GM03348 (cell line): ENCODE results near the gene MXD3.
"Not testable (repeated sequence)": the region's sequence is repeated elsewhere in the genome, so short reads cannot be mapped to it uniquely, and the experiment has no call there.

Experiments
- DNase-seq: peaks from one replicate; pipeline ENCODE4 v3.0.0; 2012; ENCODE audit warnings: low spot score

The MXD3 gene

DNA sequence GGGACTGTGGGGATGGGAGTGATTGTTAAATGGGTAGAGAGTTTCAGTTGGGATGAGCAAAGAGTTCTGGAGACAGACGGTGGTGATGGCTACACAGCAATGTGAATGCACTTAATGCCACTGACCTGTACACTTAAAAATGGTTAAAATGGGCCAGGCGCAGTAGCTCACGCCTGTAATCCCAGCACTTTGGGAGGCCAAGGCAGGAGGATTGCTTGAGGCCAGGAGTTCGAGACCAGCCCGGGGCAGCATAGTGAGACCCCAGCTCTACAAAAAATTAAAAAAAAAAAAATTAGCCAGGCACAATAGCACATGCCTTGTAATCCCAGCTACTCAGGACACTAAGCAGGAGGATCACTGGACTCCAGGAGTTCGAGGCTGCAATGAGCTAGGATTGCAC is 32.1 kb upstream of the MXD3 start:
- DNase-seq, result no peak

DNA sequence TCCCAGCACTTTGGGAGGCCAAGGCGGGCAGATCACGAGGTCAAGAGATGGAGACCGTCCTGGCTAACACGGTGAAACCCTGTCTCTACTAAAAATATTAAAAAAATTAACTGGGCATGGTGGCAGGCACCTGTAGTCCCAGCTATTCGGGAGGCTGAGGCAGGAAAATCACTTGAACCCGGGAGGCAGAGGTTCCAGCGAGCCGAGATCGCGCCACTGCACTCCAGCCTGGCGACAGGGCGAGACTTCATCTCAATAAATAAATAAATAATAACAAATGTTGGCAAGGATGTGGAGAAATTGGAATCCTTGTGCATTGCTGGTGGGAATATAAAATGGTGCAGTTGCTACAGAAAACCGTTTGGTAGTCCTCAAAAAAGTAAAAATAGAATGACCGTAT is 31.3 kb upstream of the MXD3 start:
- DNase-seq, result not testable (repeated sequence)

DNA sequence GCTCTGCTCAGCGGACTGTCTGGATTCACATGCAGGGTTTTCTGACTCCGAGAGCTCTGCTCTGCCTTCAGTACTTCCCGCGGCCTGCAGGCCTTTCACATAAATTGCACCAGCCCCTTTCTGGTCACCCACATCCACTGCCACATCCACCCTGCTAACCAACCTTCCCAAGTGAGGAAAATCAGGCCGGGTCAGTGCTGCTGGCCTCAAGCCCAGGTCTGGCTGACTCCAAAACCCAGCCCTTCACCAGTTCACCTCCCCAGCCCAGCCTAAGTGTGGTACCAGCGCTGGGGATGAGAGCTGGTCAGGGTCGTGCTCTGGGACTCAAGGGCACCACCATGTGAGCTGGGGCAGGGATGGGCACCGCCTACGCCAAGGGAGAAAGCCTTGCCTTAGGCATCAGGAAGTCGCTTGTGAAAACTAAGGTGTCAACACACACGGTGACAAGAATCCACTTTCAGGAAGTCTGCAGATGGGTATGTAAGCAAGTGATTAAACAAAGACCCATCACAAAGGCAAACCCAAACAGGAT is 27.5 kb upstream of the MXD3 start:
- DNase-seq, result no peak

DNA sequence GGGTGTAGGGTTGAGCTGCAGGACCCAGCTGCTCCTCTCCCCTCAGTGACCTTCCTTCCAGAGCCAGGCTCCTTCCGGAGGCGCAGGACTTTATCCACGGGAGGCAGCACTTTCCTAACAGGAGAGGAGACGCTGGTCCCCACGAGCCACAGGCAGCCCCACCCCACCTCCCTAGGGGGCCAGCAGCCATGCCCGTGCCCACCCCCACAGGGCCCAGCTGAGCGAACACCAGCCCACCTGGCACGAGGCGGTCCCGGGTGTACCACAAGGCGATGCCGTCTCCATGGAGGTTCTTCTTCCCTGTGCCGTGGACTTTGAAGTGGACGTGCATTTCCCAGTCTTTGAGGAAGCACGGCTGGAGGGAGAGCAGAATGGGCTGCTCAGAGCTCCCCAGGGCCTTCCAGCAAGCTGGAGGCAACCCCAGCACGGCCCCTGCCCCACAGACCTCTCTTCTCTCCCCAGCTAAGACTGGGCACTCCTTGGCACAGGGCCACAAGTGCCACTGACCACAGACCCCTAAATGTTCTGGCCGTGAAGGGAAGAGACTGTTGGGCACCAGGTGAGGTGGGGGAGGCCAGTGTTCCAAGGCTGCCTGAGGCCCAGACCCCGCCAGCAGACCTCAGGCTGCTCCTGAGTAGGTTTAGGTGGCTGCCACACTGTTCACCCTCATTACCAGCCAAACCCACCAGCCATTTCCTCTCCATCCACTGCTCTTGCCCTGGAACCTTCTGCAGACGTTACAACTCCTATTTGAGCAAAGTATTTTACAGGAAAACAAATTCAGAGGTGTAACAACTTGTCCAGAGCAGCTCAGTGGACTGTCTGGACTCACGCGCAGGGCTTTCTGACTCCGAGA is 26.8 kb upstream of the MXD3 start:
- no peak for DNase-seq

DNA sequence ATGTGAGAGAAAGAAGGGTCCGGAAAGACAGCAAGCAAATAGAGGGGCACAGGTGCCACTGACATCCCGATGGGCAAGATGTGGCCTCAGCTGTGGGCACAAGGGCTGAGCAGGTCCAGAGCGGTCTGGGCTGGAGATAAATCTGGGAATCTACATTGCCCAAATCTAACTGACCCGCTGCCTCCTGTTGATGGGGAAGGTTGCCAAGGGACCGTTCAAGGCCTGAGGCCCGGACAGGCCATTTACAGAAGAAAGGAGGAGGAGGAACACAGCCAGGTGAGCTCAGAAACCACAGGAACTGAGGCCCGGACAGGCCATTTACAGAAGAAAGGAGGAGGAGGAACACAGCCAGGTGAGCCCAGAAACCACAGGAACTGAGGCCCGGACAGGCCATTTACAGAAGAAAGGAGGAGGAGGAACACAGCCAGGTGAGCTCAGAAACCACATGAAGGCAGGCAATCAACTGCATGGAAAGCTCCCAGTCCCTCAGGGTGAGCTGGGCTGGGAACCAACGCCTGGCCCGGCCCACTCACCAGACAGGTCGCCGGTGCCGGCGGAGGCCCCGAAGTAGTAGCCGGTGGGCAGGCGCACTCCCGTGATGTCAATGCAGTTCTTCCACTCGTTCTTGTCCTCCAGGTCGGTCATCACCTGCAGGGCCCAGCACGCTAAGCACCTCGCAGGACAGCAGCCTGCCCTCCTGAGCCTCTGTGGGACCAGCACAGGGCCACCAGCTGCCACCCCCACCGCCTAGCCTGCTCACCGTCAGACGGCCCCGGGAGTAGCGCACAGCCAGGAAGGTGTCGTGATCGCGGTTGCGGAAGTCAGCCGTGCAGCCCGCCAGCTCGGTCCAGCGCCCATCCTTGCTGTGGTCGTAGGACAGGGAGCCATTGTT is 25.2 kb upstream of the MXD3 start:
- DNase-seq, result no peak

DNA sequence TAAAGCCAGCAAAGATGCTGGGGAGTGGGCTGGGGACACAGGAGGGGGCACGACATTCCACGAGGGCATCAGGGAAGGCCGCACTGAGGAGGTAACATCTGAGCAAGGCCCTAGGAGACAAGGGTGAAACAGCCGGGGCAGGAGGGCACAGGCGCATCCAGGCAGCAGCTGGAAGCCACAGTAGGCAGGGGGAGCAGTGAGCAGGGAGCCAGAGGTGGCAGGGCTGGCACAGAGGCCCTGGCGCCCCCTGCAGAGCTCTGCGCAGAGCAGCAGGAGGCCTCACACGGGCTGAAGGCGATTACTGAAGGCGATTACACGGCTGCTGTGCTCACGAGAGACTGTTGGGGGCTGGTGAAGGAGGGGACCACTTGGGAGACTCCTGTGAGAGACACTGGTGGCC is 24.4 kb upstream of the MXD3 start:
- no peak for DNase-seq

DNA sequence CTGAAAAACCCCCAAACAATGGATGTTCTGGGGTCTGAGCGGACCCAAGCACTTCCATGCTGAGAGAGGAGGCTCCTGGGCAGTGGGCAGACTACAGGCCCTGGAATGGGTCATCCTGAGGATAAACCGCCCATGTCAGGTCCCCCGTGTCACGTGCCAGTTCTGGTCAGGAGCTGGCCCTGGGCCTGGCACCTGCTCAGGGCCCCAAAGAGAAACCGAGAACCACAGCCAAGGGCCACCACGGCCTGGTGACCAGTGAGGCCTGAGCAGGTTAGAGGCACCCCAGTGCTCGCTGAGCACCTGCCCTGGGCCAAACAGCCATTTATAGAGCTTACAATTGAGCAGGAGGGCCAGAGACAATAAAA is 24.0 kb upstream of the MXD3 start:
- no peak for DNase-seq

DNA sequence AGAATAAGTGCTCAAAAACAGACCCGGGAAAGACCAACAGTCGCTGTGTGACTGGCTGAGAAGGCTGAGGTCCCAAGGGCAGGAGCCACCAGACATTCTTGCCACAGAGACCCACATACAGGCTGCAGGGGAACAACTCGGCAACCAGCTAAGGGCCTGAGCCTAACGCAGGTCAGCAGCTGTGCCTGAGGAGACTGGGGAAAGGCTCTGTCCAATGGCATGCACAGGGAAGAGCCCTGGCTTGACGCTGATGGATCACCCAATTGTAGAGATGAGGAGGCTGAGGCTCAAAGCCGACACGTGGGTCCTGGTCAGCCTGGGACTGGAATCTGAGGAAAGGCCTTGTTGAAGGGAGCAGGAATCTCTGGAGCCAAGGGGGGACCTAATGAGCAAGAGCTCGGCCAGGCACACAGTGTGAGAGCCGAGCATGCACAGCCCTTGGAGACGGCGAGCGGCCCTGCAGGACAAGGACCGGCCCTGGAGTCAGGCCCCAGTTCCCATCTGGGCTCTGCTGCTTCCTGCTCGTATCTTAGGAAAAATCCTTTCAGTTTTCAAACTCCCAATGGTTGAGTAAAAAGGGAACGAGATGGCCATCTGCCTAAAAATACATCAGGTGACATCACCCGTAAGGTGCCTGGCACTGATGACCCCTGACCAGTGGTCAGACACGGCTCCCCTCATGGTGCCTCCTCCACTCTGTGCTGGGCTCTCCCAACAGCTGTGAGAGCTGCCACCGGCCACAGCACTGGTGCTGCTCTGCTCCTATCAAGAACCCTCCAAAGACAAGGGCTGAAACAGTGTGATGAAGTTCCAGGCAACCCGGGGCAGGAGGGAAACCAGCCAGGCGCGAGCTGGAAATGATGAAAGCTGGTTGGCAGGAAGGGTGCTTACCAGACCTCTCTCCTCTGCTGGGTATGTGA is 23.3 kb upstream of the MXD3 start:
- no peak for DNase-seq

DNA sequence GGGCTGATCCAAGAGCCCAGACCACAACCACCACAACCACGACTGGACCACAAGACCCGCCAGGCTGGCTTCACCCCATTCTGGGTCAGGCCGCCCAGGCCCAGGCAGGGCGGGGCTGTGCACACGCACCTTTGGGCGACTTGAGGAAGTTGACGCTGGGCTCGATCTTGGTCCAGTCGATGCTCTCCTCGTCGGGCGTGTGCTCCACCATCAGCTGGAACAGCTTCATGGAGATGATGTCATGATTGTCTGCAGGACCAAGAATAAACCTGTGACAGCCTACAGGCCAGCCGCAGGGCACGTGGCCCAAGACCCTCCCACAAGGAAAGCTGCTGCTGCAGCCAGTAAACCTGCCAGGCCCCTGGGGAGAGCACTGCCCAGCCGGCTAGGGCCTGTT is 22.5 kb upstream of the MXD3 start:
- no peak for DNase-seq

DNA sequence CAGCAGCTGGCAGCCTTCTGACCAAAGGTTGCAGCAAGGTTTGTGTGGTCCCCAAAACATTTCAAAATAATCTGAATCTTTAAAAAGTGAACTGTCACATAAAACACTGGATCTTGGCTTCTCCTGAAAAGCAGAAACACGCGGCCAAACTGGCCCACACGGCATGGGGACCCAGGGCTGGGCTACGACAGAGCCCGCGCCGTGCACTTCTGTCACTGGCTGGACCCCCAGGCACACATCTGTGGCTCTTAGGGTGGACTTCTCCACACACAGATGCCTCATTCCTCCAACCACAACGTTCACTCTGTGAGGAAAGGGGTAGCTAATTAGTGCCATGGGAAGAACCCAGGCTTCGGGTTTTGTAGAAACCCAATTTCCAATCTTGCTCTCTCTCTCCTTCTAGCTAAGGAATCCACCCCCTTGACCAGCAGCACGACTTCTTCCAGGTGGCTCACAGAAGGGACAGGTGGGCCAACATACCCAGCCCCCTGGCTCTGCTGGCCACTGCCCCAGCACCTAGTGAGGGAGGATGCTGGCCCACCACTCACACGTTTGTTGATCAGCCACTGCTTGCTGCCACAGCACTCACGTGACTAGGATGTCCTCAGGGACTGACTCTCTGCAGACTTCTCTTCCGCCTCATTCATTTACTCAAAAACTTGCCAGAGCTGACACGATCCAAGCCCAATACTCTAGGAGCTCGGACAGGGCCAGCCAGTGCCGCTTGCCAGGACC is 21.9 kb upstream of the MXD3 start:
- no peak for DNase-seq

DNA sequence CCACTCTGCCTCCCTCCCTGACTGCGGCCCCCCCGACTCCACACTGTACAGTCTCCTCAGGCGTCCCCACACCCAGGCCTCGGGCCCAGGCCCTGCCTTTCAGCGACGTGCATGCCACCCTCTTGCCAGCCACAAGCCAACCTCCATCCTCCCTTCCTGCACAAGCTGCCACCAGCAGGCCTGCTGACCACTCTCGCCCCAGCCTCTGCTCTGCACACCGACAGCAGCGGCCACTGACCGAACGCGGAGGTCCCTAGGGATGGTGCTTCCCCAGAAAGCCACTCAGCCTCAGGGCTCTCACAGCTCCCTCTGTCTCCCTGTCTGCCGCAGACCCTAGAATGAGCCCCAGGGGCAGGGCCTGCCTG is 21.2 kb upstream of the MXD3 start:
- DNase-seq, result no peak

DNA sequence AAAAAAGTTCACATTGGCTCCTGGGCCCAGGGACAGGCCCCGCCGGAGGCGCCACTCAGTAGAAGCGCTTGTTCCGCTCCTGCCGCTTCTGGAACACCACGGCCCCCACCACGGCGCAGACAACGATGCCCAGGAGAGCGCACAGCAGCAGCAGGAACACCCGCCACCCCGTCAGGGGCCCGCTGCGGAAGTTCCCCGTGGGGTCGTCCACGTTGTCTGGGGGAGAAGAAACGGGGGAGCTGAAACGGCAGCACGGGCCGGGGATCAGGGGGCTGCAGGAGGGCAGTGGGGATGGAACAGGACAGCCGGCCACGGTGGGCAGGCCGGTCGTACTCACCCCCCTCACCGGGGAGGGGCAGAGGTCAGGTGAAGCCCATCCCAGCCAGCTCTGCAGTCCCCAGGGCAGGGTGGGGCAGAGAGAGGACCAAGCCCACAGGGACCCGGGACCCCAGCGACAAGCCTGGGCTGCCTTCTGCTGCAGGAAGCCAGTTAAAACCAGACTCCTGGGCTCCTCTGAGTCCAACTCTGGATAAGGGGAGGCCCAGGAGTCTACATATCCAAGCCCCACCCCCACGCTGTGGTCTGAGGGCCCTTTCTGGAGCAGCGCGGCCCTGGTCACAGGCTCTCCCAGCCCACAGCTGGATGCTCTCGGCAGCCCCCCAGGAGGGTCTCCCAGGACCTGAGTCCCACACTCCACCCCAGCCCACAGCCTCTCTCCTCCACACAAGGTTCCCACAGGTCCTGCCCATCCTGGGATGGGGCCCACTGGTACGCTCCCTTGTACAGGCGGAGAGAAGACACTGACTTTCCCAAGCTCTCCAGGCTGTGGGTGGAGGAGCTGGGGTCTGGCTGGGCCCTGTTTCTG is 20.6 kb upstream of the MXD3 start:
- no peak for DNase-seq

DNA sequence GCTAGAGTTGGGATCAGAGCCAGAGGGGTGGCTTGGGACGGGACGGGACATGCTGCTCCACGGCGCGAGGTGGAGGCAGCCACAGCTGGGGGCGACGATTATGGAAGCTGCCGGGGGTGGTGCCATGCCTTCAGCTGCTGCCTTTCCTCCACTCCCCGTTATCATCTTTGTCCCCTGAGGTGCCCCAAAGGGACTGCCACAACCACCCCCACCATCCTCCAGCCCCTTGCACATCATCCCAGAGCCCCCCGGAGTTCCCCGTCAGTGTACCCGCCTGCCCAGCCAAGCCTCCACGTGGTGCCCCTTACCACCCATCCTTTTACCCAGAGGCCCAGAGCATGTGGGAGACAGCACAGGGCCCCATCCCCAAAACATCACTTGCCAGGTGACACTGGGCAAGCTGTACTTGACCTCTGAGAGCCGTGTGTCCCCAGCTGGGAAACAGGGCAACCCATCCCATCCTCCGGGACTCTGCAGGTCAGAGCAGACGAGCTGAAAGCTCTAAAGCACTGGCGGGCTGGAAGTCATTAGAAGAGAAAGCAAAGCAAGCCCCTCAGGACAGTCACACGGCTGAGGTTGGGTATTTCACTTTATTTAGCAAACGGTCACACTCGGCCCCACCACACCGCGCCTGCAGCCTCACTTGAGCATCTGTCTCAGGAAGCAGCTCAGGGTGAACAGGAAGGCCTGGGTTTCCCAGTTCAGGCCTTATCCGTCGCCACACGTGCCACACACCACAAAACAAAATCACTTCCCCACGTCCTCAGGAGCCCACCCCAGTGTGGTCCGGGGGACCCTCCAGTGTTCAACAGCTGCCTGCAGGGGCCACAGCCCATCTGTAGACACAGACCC is 19.5 kb upstream of the MXD3 start:
- no peak for DNase-seq

DNA sequence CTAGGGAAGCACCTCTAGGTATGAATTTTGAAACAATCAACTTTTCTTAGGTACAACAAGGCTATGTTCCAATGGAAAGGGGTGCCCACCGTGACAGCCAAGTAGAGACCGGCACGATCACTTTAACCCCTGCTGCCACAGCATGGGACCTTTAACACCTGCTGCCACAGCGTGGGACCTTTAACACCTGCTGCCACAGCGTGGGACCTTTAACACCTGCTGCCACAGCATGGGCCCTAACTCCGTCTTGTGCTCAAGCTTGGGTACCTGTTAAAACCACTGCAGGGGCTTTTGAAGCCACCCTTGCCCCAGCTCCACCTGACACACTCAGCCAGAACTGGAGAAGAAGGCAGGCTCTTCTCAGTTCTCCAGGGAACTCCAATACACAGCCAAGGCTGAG is 18.2 kb upstream of the MXD3 start:
- DNase-seq, result no peak

DNA sequence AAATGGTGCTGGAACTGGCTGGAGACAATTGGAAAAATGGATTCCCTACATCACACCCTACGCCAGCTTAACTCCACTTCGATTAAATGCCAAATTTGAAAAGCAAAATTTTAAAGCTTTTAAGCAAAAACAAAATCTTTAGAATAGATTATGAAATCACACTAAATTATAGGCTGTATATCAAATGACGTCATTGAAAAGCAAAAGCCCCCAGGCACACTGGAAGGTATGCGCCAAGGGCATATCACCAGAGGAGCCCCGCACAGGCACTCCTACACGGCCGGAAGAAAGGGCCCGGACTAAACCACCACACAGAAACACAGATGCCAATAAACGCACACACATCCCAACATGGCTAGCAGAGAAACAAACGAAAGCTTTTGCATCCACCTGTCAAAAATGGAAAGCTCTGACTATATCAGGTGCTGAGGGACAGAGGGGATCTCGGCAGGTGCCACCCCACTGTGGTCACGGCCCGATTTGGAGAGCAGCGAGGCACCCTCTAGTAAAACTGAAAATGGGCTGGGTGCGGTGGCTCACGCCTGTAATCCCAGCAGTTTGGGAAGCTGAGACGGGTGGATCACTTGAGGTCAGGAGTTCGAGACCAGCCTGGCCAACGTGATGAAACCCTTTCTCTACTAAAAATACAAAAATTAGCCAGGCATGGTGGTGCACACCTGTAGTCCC is 17.0 kb upstream of the MXD3 start:
- no peak for DNase-seq

DNA sequence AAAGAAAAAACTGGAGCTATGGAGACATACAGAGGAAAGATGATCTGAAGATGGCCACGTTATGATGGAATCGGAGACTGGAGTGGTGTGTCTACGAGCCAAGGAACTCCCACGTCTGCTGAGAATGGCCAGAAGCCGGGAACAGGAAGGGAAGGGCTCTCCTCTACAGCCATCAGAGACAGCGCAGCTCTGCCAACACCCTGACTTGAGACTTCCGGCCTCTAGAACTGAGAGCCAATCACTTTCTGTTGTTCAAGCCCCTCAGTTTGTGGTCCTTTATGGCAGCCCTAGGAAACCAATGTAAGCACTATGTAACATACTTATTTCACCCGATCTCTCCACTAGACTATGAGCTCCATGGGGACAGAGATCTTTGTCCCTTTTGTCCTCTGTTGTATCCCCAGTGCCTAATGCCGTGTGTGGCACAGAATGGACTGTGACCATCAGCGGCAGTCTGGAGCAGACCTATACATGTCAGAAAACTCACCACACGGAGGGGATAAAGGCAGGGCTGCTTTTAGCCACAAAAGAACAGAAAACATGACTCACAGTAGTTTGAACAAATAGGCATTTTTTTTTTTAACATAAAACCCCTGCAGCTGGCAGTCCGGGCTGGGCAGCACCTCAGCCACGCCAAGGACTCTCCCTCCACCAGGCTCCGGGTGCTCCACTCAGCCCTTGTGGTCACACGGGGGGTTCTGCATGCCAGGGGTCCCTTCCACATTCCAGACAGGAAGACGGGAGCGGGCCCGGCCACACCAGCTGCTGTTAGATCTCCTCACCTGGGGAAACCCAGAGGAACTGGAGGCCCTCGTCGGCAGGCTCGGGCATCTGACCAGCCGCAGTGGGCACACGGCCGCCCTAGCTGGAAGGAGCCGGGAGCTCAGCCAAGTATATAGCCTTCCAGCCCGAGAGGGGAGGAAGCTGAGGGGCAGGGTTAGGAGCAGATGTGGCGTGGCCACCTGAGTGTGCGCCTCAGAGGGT is 16.1 kb upstream of the MXD3 start:
- no peak for DNase-seq

DNA sequence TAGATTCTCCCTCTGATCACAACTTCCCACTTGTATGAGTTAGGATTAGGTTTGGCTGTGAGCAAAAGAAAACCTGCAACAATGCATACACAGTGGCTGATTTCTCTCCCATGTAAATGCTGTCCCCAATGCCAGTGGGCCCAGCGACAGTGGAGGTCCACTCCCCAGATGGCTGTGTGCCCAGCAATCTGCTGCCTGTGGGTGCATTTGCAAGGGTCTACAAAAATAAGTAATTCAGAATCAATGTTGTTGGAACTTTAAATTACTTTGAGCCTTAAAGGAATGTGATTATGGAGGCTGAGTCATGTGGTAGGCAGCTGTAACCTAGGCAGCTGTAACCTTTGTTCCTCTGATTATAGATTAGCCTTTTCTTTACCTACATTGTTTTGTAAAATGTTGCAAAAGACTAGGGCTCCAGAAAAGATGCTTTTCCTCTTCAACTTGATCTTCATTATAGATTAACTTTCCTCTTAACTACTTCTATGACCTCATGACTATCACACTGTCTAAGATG is 14.2 kb upstream of the MXD3 start:
- no peak for DNase-seq
